GM12874 (cell line): Measurements from ENCODE around the gene LRRC3.
A peak's percentile ranks its signal among the peaks of the same experiment; 100 is the strongest.

ENCODE experiments used
- TF ChIP-seq, protein P1 (sequence below): IDR thresholded peaks from 2 replicates; pipeline ENCODE4 v1.5.1; 2011; ENCODE audit warnings: low read depth, mild to moderate bottlenecking, control low read depth, low read length, moderate library complexity; ENCODE audit not compliant: insufficient read depth

Gene LRRC3

GRCh38 chr21:44485254-44485793, 30.0 kb downstream of the LRRC3 start:
- TF ChIP-seq, protein P1, sequence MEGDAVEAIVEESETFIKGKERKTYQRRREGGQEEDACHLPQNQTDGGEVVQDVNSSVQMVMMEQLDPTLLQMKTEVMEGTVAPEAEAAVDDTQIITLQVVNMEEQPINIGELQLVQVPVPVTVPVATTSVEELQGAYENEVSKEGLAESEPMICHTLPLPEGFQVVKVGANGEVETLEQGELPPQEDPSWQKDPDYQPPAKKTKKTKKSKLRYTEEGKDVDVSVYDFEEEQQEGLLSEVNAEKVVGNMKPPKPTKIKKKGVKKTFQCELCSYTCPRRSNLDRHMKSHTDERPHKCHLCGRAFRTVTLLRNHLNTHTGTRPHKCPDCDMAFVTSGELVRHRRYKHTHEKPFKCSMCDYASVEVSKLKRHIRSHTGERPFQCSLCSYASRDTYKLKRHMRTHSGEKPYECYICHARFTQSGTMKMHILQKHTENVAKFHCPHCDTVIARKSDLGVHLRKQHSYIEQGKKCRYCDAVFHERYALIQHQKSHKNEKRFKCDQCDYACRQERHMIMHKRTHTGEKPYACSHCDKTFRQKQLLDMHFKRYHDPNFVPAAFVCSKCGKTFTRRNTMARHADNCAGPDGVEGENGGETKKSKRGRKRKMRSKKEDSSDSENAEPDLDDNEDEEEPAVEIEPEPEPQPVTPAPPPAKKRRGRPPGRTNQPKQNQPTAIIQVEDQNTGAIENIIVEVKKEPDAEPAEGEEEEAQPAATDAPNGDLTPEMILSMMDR: no peak

GRCh38 chr21:44485796-44486195, 30.5 kb downstream of the LRRC3 start:
- TF ChIP-seq, protein P1: no peak

- TF ChIP-seq, protein P1: no peak
These were observed 31.0 kb downstream of the LRRC3 start for GRCh38 chr21:44486302-44486701.

DNA sequence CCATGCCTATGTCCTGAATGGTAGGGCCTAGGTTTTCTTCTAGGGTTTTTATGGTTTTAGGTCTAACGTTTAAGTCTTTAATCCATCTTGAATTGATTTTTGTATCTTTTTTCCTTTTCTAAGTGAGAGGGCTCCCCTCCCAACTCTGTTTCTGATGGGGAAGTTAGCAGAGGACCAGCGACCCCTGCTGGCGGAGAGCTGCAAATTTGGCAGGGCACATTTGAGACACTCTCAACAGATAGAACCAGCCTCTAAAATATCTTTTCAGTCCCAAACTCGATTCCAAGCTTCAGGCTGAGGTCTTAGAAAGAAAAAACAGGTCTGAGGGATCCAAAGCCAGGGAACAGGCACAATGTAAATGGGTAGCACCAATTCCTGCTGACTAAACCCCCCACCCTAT, 32.5 kb downstream of the LRRC3 start:
- TF ChIP-seq, protein P1: peak; percentile 40; the same call in 1 of the 2 replicates

GRCh38 chr21:44489962-44490361, 34.7 kb downstream of the LRRC3 start:
- TF ChIP-seq, protein P1: no peak; the same call in 1 of the 2 replicates

- TF ChIP-seq, protein P1: no peak
These were observed 35.1 kb downstream of the LRRC3 start for GRCh38 chr21:44490405-44490804.

DNA sequence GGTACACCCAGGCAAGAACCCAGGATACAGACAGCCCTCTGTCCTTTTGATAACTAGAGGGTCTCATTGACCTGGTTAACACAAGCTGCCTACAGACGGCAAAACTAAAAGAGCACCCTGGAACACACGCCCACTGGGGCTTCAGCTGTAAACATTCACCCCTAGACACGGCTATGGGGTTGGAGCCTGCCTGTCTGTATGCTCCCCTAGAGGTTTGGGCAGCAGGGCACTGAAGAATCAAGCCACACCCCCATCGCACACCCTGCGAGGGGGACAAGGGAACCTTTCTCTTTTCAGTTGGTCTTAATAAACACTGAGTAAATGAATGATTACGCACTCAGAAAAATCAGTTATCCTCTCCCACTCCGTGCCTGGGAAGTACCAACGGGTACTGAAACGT, 35.5 kb downstream of the LRRC3 start:
- TF ChIP-seq, protein P1: no peak
